PC-3 (cell line): Measurements from ENCODE around the gene PCDHGB1. TPM values are rescaled to one million over a fixed set of nuclear protein-coding genes. Genes with fewer than 3 reads are reported as not detected.

Experiments used
- ATAC-seq: fragments of 200-7000 bp; cut with Tn5 transposase; 2 replicates; pipeline ENCODE4 v1.9.1; 2020; ENCODE audit warnings: mild to moderate bottlenecking, moderate library complexity
- BruUV-seq: library from RNA; stranded (reverse); fragments of 400-500 nt; replicated peaks from 2 replicates; lab custom pipeline; 2021; lab: Mats Ljungman, UMichigan
- CTCF ChIA-PET: fragments of 300-600 bp; sonication (Branson Sonifier 250); formaldehyde crosslinking; loops from one replicate; lab custom pipeline; 2022; ENCODE audit warnings: antibody characterized with exemption; lab: Charles Lee
- POLR2A ChIA-PET: fragments of 300-600 bp; sonication (Branson Sonifier 250); formaldehyde crosslinking; loops from one replicate; lab custom pipeline; 2022; ENCODE audit warnings: antibody characterized with exemption; ENCODE audit not compliant: unreplicated experiment; lab: Charles Lee
- DNase-seq: peaks from one replicate; pipeline ENCODE4 v3.0.0-alpha.2; 2015
- H2AFZ ChIP-seq: fragments of 300-600 bp; sonication (generic); 2 replicates; pipeline ENCODE4 v1.6.0; 2016; ENCODE audit warnings: antibody characterized with exemption, low read length
- H3F3A ChIP-seq: fragments of 300-600 bp; sonication (generic); one replicate; pipeline ENCODE4 v1.6.0; 2017; ENCODE audit warnings: antibody characterized with exemption, low read length, control low read depth, mild to moderate bottlenecking; ENCODE audit not compliant: unreplicated experiment
- H3K27ac ChIP-seq: fragments of 300-600 bp; sonication (generic); 2 replicates; pipeline ENCODE4 v1.5.1; 2016; ENCODE audit warnings: mild to moderate bottlenecking, low read length
- H3K27me3 ChIP-seq: fragments of 300-600 bp; sonication (generic); 2 replicates; pipeline ENCODE4 v1.6.1; 2016; ENCODE audit warnings: low read length, mixed read lengths
- H3K36me3 ChIP-seq: fragments of 300-600 bp; sonication (generic); 2 replicates; pipeline ENCODE4 v1.6.1; 2016; ENCODE audit warnings: low read depth, mixed run types, low read length, mixed read lengths
- H3K4me1 ChIP-seq: fragments of 300-600 bp; sonication (generic); 2 replicates; pipeline ENCODE4 v1.5.1; 2016; ENCODE audit warnings: low read length; ENCODE audit not compliant: insufficient read depth
- H3K4me2 ChIP-seq: fragments of 300-600 bp; sonication (generic); 2 replicates; pipeline ENCODE4 v1.6.0; 2016; ENCODE audit warnings: low read length
- H3K4me3 ChIP-seq: fragments of 300-600 bp; sonication (generic); 2 replicates; pipeline ENCODE4 v1.5.1; 2016; ENCODE audit warnings: mild to moderate bottlenecking, low read length, mixed read lengths
- H3K79me2 ChIP-seq: fragments of 300-600 bp; sonication (generic); 2 replicates; pipeline ENCODE4 v1.6.1; 2017; ENCODE audit warnings: low read length, mixed read lengths
- H3K9ac ChIP-seq: fragments of 300-600 bp; sonication (generic); 2 replicates; pipeline ENCODE4 v1.6.0; 2016; ENCODE audit warnings: mild to moderate bottlenecking, low read length
- H3K9me2 ChIP-seq: fragments of 300-600 bp; sonication (generic); replicated peaks from 2 replicates; pipeline ENCODE4 v1.6.1; 2016; ENCODE audit warnings: mixed run types, low read length, mixed read lengths
- H3K9me3 ChIP-seq: fragments of 300-600 bp; sonication (generic); 2 replicates; pipeline ENCODE4 v1.6.1; 2016; ENCODE audit warnings: low read length, mixed read lengths
- H4K20me1 ChIP-seq: fragments of 300-600 bp; sonication (generic); 2 replicates; pipeline ENCODE4 v1.6.1; 2016; ENCODE audit warnings: low read length, mixed read lengths
- CTCF ChIP-seq: fragments of 300-600 bp; sonication (generic); conservative IDR thresholded peaks from 2 replicates; pipeline ENCODE4 v1.5.1; 2017; ENCODE audit warnings: antibody characterized with exemption, low read depth, mild to moderate bottlenecking, low read length
- EZH2 ChIP-seq: fragments of 300-600 bp; sonication (generic); IDR thresholded peaks from one replicate; pipeline ENCODE4 v1.6.1; 2017; ENCODE audit warnings: antibody characterized with exemption, mild to moderate bottlenecking, low read length; ENCODE audit not compliant: unreplicated experiment
- EZH2phosphoT487 ChIP-seq: fragments of 300-600 bp; sonication (generic); IDR thresholded peaks from 2 replicates; pipeline ENCODE4 v1.6.1; 2018; ENCODE audit warnings: mild to moderate bottlenecking, antibody characterized with exemption, low read length, borderline replicate concordance
- intact Hi-C: fragments of 100-400 bp; cut with micrococcal nuclease; formaldehyde crosslinking; loops from 2 replicates; pipeline ENCODE4 v1.9.0; 2023
- total RNA-seq: library from RNA; depleted of rRNA; stranded (reverse); fragments of >200 nt; gene quantifications from 2 replicates; pipeline ENCODE4 v1.2.3, GENCODE V29; 2014

The PCDHGB1 gene
- total RNA-seq, 1 experiment from 2014 or later: 0.04 TPM

GRCh38 chr5:141342773-141343172 lies 7.1 kb upstream of the PCDHGB1 start:
- DNase-seq: no peak
- Histone ChIP-seq H4K20me1 (no peaks in the 10 kb centered on the region), H3F3A (no peaks in the 10 kb centered on the region), H3K9me2 (no peaks in the 10 kb centered on the region), H3K79me2 (no peaks in the 10 kb centered on the region), H2AFZ (no peak overlapping the region), H3K4me1 (no peaks in the 10 kb centered on the region), H3K9me3 (no peaks in the 10 kb centered on the region), H3K27me3 (no peaks in the 10 kb centered on the region), H3K4me2 (no peak overlapping the region), H3K9ac (no peak overlapping the region), H3K36me3 (no peaks in the 10 kb centered on the region), H3K4me3 (no peak overlapping the region), H3K27ac (no peak overlapping the region)
- intact Hi-C loops: no loop called here
- ChIA-PET POLR2A (no interaction called here), CTCF (no interaction called here)
- ATAC-seq: no peak
- BruUV-seq: no TSS peak
- TF ChIP-seq CTCF (no peak), EZH2 (no peak), EZH2phosphoT487 (no peak)

- no TSS peak for BruUV-seq
- Histone ChIP-seq H2AFZ (no peak within 1 kb of the TSS), H4K20me1 (no peaks in the 10 kb centered on the region), H3K4me1 (no peaks in the 10 kb centered on the region), H3K79me2 (no peaks in the 10 kb centered on the region), H3K27ac (no peak within 1 kb of the TSS), H3K4me3 (no peak within 1 kb of the TSS), H3K4me2 (no peak within 1 kb of the TSS), H3F3A (no peaks in the 10 kb centered on the region), H3K36me3 (no peaks in the 10 kb centered on the region), H3K9me2 (no peaks in the 10 kb centered on the region), H3K9ac (no peak within 1 kb of the TSS), H3K9me3 (no peaks in the 10 kb centered on the region), H3K27me3 (no peaks in the 10 kb centered on the region)
- ChIA-PET CTCF (no interaction called here), POLR2A (no interaction called here)
- intact Hi-C loops: no loop called here
- ATAC-seq (no peak), DNase-seq (no peak)
- TF ChIP-seq EZH2phosphoT487 (no peak), CTCF (no peak; the same call in 1 of the 2 replicates), EZH2 (no peak)
Observed at GRCh38 chr5:141343242-141343952, 6.5 kb upstream of the PCDHGB1 start, which contains the start of gene PCDHGA3. PCDHGA3 (plus strand) TSS chr5:141343829; CDS start chr5:141344034, 205 bp downstream.

GRCh38 chr5:141343953-141344463 lies 5.9 kb upstream of the PCDHGB1 start:
- H3K4me1 ChIP-seq: no peaks in the 10 kb centered on the region
- no peaks in the 10 kb centered on the region for H3F3A ChIP-seq
- no peaks in the 10 kb centered on the region for H4K20me1 ChIP-seq
- H3K4me3 ChIP-seq: no peak overlapping the region
- no peaks in the 10 kb centered on the region for H3K9me3 ChIP-seq
- ChIA-PET CTCF (no interaction called here), POLR2A (no interaction called here)
- no peaks in the 10 kb centered on the region for H3K79me2 ChIP-seq
- no TSS peak for BruUV-seq
- ATAC-seq (no peak), DNase-seq (no peak)
- H3K9ac ChIP-seq: no peak overlapping the region
- no peaks in the 10 kb centered on the region for H3K9me2 ChIP-seq
- H3K4me2 ChIP-seq: no peak overlapping the region
- H3K27ac ChIP-seq: no peak overlapping the region
- no peaks in the 10 kb centered on the region for H3K27me3 ChIP-seq
- no peak for TF ChIP-seq CTCF
- no peak for TF ChIP-seq EZH2
- no peak for TF ChIP-seq EZH2phosphoT487
- H3K36me3 ChIP-seq: no peaks in the 10 kb centered on the region
- no peak overlapping the region for H2AFZ ChIP-seq
- intact Hi-C loops: no loop called here
